DMS53 treated with DMSO at 0.1 percent for 48 hours (cell line): ENCODE measurements around the gene TRMT44.
A peak's percentile ranks its signal among the peaks of the same experiment; 100 is the strongest.
"Not testable (repeated sequence)": the region's sequence is repeated elsewhere in the genome, so short reads cannot be mapped to it uniquely, and the experiment has no call there.

Source experiments
- DNase-seq: peaks from one replicate; lab custom pipeline; 2025; ENCODE audit not compliant: unreplicated experiment; lab: John Stamatoyannopoulos, UW

The TRMT44 gene

GRCh38 chr4:8467016-8467415, 26.4 kb downstream of the TRMT44 start:
- DNase-seq = no peak

GRCh38 chr4:8468746-8469535, 28.4 kb downstream of the TRMT44 start:
- peak; percentile 63 for DNase-seq

GRCh38 chr4:8469550-8469949, 29.0 kb downstream of the TRMT44 start:
- DNase-seq = no peak

- no peak for DNase-seq
Measured at GRCh38 chr4:8470451-8471024, 30.0 kb downstream of the TRMT44 start.

- no peak for DNase-seq
Measured at GRCh38 chr4:8471211-8471875, 30.8 kb downstream of the TRMT44 start.

GRCh38 chr4:8472158-8472688, 31.6 kb downstream of the TRMT44 start:
- DNase-seq = no peak

GRCh38 chr4:8472689-8473197, 32.2 kb downstream of the TRMT44 start:
- no peak for DNase-seq

- DNase-seq = no peak
Measured at GRCh38 chr4:8473198-8473919, 32.8 kb downstream of the TRMT44 start.

GRCh38 chr4:8473920-8474590, 33.5 kb downstream of the TRMT44 start:
- DNase-seq = no peak

GRCh38 chr4:8474856-8475255, 34.3 kb downstream of the TRMT44 start:
- no peak for DNase-seq

- DNase-seq = no peak
Measured at GRCh38 chr4:8475751-8476575, 35.4 kb downstream of the TRMT44 start.

- DNase-seq = no peak
Measured at GRCh38 chr4:8477095-8477635, 36.6 kb downstream of the TRMT44 start.

- DNase-seq = no peak
Measured at GRCh38 chr4:8477676-8478075, 37.1 kb downstream of the TRMT44 start.

GRCh38 chr4:8478371-8478770, 37.8 kb downstream of the TRMT44 start:
- no peak for DNase-seq

GRCh38 chr4:8478801-8479744, 38.5 kb downstream of the TRMT44 start:
- DNase-seq = no peak

GRCh38 chr4:8480221-8480620, 39.6 kb downstream of the TRMT44 start:
- DNase-seq = no peak

GRCh38 chr4:8486643-8487042, 46.1 kb downstream of the TRMT44 start:
- not testable (repeated sequence) for DNase-seq

GRCh38 chr4:8488791-8489369, 48.3 kb downstream of the TRMT44 start:
- DNase-seq = no peak
